HG03354 (cell line): Measurements from ENCODE around the gene OGFOD2.

Experiments used
- ATAC-seq: cut with Tn5 transposase; IDR thresholded peaks from one replicate; pipeline ENCODE4 v1.9.1; 2021; ENCODE audit warnings: mild to moderate bottlenecking; ENCODE audit not compliant: unreplicated experiment, poor library complexity, severe bottlenecking

The OGFOD2 gene

DNA sequence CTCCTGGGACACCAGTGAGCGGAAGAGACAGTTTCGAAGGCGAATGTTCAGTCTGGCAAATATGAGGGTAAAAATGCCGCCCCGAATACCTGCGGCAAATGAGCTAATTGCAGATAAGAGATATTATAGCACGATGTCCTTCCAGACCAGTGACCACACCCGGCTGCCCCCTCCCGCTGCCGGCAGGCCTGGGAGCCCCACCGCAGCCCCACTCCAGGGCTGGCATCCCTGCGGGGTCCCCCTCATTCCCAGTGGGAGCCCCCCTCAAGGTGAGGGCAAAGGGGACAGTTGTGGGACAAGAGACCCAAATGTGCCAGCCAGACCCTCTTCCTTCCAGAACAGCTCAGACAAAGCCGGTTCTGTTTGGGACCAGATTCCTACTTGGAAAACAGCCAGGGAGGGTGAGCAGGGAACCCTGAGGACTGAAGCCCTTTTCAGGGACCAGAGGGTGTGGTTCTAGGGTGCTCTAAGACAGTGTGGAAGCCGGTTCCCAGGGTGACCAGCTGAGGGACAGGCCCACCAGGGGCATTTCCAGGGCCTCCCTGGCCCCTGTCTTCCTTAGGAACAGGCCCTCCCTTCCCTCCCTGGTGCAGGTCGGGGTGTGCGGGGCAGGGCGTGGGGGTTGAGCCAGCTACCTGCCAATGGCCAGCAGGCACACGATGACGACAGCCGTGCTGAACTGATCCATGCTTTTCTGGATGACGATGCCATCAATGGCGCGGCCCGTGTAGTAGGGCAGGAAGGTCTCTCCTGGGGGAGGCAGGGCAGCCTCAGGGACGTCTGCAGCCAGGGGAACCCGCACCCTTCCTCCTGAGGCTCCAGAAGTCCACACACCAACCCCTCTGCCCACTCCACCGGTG lies 25.0 kb upstream of the OGFOD2 start:
- ATAC-seq = no peak

DNA sequence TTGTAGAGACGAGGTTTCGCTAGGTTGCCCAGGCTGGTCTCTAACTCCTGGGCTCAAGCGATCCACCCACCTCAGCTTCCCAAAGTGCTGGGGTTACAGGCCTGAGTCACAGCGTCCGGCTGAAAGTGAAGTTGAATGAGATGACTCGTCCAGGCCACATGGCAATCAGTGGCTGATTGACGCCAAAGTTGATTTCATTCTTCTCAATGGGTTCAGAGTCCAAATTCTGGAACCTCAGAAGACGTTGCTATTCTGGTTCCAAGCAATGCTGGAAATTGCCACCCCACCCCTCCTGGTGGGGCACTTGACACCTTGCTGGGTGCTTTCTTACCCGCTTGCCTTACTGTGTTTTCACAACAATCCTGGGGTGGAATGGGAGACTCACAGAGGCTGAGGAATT lies 23.6 kb upstream of the OGFOD2 start:
- no peak for ATAC-seq

DNA sequence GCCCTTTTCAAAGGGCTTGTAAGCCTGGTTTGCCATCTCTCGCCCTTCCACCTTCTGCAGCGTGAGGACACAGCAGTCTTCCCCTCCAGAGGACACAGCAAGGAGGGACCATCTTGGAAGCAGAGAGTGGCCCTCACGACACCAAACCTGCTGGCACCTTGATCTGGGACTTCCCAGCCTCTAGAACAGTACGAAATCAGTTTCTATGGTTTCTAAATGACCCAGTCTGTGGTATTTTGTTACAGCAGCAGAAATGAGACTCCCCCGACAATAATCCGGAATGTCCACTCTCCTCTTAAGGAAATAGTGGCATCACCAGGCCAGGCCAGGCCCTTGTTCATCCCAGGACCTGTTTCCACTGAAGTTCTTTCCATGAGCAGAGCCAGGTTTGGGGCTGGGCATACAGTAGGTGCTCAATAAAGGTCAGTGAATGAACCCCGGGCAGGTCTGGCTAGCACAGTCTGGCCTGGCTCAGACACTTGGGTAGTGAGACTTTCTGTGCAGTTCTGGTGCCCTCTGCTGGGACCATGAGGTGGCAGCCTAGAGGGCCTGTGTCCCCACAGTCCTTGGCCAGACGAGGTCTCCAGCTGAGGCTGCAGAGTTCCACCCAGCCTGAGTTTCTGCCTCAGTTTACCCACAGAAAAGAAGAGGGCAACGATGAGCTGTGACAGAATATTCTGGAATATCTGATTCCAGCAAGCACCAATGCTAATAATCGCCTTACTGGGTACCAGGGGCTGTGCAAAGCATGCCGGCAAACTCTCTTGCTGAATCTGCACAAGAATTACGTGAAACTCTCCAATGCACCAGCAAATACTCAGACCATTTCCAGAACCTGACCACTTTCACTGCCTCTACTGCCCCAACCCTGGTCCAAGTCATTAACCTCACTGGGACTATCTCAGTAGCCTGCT lies 22.8 kb upstream of the OGFOD2 start:
- ATAC-seq = peak; percentile 72

DNA sequence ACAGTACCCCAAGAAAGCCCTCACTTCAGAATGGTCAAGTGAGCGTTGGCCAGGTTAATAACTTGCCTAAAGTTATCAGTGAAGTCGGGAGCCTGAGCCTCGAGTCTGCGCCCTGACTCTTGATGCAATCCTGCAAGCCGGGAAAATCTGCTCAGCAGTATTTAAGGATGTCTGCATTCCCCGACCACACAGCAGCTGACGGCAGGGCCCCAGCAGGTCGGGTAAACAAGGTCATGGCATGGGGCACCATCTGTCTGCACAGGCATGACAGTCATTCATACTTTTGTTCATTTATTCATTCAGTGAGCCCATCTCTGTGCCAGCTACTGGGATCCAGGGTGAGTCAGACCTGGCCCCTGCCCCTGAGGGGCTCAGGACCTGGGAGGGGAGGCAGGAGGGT lies 19.9 kb upstream of the OGFOD2 start:
- no peak for ATAC-seq

DNA sequence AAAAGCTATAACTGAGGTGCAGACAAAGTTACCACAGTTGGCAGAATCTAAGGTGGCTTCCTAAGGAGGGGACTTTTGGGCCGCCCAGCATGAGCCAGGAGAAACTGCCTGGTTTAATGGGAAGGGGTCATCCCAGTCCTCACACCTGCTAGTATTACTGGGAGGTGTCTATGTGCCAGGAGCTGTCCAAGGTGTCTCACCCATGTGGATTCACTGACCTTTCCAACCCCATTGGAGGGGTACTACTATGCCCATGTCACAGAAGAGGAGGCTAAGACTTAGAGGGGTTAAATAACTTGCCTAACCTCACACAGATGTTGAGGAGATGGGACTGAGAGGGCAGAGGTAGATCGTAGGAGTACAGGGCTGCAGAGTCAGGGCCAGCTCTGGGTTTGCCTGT lies 19.0 kb upstream of the OGFOD2 start:
- ATAC-seq = no peak

DNA sequence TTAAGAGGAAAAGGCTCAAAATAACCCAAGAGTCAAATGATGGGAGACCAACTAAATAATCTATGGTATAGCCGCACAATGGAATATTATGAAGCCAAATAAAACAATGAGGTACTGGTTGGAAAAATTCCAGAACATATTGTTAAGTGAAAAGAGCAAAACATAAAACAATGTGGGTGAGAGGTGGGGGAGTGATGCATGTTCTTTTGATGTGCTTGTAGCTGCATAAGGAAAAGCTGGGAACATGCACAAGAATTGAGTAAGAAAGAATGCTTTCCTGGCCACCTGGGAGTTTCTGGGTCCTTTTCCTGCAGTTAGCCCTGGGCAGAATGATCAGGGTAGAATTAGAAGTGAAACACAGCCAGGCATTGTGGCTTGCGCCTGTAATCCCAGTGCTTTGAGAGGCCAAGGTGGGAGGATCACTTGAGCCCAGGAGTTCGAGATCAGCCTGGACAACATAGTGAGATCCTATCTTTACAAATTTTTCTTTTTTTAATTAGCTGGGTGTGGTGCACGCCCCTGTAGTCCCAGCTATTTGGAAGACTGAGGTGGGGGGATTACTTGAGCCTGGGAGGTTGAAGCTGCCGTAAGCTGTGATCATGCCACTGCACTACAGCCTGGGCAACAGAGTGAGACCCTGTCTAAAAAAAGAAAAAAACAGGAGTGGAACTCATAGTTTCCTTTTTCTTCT lies 16.7 kb upstream of the OGFOD2 start:
- no peak for ATAC-seq

DNA sequence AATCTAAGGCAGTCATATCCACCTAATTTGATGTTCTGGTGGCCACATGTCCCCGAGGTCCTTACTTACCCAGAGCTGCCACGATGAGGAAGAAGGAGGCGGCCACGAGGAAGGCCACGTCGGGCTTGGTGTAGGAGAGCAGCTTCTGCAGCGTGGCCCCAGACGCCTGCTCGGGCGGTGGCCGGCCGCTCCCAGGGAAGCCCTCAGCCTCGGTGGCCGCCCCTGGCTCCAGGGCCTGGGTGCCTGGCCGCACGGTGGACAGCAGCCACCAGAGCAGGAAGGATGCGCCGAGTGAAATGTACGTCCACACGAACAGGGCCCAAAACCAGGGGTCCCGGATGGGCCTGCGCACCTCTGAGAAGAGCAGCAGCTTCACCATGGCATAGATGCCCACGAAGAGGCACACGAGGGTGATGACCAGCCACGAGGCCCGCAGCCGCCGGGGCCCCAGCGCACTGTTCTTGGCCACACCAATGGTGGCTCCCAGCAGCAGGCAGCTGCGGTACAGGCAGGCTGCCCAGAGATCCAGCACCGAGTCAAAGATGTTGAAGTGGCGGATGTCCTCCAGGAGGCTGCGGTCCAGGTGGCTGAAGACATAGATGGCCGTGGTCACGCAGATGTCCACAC lies 15.4 kb upstream of the OGFOD2 start:
- ATAC-seq = no peak

DNA sequence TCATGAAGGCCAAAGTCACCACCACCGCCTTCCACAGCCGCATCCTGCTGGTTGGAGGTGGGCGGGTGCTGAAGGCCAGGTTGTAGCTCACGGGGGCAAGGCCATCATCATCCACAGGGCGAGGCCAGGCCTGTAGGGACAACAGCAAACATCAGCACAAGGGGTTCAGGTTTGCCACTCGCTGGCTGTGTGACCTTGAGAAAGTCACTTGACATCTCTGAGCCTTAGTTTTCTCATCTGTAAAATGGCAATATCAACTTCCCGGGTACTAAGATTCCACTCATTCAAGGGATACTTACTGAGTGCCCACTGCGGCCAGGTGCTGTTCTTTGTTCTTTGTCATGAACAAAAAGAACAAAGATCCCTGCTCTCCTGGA lies 14.9 kb upstream of the OGFOD2 start:
- ATAC-seq = no peak

DNA sequence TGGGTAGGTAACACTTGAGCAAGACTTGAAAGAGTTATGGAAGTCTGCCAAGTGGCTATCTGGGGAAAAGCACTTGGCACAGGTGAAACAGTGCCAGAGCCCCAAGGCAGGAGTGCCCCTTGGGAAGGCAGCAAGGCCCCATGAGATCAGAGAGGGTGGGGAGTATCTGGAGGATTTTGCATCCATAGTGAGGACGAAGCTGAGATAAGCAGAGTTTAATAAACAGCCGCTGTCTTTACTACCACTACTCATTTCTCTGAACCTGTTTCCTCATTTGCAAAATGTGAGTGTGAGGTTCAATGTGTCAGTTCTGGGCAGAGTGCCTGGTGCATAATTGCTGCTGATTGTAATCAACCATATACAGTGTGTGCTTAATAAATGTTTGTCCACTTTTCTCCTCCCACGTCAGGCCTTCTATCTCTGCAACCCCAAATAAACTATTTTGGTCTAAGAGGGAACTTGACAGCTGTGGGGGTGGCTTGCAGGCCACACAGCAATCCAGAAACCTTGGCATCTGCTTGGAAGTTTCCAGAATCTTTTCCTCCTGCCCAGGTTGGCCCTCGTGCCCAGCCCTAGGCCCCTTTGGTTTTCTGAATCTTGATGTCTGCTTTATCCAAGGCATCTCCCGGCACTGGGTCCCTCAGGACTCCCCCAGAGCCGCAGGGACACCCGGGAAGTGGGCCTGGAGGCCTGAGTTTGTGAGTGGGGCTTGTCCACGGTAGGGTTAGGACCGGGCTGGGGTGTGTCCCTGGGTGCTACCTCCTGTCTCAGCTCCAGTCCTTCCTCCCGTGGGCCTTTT lies 13.3 kb upstream of the OGFOD2 start:
- no peak for ATAC-seq

DNA sequence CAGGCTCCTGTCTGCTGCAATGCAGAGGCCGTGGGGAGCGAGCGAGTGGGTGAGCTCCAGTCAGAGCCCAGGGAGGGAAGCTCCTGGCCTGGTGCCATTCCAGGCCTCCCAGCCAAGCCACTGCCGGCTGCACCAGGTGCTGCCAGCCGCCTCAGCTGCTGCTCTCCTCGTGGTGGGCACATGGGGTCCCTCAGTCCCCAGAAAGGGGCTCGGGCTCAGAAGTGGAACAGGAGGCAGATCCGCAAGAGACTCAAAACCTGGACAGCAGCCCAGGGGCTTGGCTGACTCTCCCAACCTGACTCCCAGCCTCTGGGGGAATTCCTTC lies 11.1 kb upstream of the OGFOD2 start:
- no peak for ATAC-seq

DNA sequence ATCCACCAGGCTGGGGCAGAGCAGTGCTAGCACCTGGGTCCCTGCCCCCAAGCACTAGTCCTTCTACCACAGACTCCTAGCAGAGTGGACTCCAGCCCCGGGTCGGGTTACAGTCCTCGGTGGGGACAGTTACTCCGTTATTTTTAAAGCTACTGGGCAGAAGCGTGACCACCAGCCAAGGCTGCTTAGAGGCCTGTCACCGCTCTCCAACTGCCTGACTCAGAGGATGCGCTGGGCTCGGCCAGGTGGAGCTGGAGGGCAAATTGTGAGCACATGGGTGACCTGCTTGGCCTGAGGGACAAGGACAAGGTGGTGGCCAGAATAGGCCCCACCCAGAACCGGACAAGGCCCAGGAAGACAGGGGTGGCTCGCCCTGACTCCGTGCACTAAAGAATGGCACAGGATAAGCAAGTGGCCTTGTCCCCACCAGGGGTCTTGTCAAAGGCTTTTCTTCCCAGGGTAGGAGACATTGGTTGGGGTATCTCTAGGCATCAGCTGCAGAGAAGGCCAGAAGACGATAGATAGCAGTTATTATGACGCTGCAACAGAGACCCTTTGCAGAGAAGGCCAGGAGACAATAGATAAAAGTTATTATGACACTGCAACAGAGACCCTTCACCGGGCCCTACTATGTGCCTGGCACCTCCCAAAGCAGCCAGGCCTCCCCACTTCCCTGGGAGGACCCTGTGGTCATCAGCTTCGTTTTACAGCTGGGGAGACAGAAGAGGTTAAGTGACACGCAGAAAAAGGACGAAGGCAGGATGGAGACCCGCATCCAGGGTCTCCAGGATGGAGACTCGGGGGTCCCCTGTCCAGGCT lies 10.4 kb upstream of the OGFOD2 start:
- no peak for ATAC-seq

DNA sequence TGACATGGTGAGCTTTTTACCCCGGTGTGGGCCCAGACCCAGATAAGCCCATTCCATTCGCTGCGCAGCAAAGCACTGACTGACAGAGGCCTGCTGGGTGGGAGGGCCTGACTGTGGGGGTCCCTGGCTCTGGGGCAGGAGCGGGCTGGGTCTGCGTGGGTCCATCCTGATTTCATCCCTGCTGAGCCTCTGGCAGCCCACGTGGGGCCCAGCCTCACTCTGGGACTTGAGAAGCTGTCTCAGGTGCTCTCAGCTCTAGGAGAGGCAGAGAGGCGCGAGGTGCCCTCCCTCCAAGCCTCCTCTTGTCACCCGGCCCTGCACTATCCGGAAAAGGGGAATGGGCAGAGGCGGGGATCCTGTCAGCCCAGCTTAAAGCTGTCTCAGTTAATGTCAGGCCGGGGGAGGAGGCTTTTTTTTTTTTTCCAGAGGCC lies 9.7 kb upstream of the OGFOD2 start:
- no peak for ATAC-seq

DNA sequence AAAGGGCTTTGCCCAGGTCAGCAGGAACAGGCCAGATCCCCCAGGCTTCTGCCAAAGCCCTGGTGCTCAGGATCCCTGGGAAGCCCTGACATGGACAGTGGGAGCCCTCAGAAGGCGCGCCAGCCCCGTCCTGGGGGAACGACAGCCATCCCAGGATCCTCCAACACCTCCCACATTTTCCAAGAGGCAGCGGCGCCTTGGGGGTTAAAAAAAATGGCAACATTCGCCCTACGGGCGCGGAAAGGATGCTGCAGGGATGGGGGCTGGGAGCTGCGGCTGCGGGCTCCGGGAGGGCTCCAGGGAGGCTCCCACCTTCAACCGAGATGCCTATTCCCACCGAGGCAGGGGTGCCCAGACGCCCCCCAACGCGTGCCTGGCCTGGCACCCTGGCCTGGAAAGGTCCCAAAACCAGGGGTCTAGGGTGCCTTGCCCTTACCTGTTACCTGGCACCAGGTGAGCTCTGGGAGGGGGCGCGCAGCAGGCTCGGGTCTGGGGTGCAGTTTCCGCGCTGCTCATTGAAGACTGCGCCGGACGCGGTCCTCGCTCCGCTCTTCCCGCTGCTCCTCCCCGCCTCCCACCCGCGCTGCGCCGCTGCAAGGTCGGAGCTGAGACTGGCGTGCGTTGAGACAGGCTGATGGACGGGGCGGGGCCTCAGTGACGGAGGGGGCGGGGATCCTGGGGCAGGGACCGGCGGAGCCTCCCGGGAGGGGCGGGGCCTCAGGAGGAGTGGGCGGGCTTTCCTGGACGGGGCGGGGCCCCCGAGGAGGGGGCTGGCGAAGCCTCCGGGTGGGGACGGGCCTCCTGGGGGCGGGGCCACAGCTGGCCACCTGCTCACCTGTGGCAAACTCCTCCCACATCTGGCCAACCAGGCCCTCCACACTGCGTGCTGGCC lies 8.9 kb upstream of the OGFOD2 start, which contains the start of gene ABCB9:
ABCB9 (minus strand) TSS at position 613 of the 892 bp plus-strand sequence. CDS start 6,228 bp downstream, outside the sequence.
- ATAC-seq = peak; percentile 76

DNA sequence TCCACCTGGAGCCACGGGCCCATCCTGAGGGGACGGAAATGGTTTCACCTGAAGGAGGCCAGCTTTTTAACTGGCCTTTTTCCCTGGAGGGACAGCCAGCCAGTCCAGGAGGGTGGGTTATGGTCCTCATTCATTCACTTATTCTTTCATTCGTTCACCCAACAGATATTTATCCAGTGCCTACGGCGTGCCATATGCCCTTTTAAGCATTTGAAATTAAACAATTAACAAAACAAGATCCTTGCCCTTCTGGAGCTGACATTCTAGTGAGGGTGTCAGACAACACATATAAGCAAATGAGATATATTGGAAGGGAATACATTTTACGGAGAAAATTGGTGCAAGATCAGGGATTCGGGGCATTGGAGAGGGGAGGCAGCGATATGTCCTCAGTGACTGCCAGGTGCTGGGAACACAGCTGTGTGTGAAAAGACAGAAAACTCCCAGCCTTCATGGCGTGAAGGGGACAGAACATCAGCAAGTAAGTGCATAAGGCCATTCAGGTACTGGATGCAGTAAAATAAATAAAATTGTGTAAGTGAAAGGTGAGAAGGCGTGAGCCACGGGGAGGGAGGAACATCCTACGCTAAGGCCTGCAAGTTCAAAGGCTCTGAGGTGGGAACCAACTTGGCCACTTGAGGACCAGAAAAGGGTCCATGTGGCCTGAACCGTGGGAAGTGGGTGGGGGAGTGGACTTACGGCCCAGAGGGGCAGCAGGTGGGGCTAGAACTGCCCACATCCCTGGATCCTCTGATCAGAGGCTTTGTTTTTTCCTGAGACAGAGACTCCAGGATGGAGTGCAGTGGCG lies 8.1 kb upstream of the OGFOD2 start:
- no peak for ATAC-seq

DNA sequence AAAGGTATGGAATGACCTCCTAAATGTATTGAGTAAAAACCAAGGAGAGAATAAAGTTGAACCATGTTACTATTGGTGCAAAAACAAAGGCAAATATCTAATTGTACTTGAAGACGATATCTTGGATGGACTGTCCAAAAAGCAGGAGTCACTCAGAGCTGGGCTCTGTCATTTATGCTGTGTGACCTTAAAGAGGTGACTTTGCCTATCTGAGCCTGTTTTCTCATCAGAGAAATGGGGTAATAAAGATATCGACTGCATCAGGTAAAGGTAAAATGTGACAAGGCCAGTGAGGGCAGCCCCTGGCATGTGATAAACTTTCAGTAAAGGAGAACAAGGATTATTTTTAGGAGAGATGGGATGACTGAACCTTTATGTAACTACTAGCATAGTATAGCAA lies 6.9 kb upstream of the OGFOD2 start:
- ATAC-seq = no peak

DNA sequence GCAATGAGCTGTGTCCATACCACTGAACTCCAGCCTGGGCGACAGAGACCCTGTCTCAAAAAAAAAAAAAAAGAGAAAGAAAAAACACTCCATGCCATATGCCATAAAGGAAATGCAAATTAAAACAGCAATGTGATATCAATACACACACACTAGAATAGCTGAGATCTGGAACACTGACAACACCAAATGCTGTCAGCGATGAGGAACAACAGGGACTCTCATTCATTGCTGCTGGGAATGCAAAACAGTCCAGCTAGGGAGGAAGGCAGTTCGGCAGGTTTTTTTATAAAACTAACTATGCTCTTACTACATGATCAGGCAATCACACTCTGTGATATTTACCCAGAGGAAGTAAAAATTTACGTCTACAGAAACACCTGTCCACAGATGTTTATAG lies 5.4 kb upstream of the OGFOD2 start:
- ATAC-seq = no peak
